K562 (cell line): ENCODE data around the gene MAGIX. TPM values are rescaled to one million over a fixed set of nuclear protein-coding genes. Genes with fewer than 3 reads are reported as not detected.

Source experiments
- CCNT2 ChIP-seq: IDR thresholded peaks from 2 replicates; pipeline ENCODE4 v1.6.1; 2011; ENCODE audit warnings: borderline replicate concordance, low read depth, mild to moderate bottlenecking, moderate library complexity, mixed read lengths, low read length; ENCODE audit not compliant: insufficient read length; ENCODE audit errors: extremely low read depth
- EGR1 ChIP-seq: fragments of 450-650 bp; conservative IDR thresholded peaks from 2 replicates; pipeline ENCODE4 v1.6.1; 2017; ENCODE audit warnings: mild to moderate bottlenecking
- HMGN3 ChIP-seq: IDR thresholded peaks from 2 replicates; pipeline ENCODE4 v1.6.1; 2011; ENCODE audit warnings: borderline replicate concordance, low read depth, mild to moderate bottlenecking, mixed read lengths, low read length; ENCODE audit not compliant: insufficient read length; ENCODE audit errors: extremely low read depth
- HNRNPLL ChIP-seq: fragments of 200-400 bp; formaldehyde crosslinking; IDR thresholded peaks from 2 replicates; pipeline ENCODE4 v1.6.1; 2017; ENCODE audit warnings: low read length, low read depth, mild to moderate bottlenecking; ENCODE audit not compliant: poor library complexity, severe bottlenecking
- JUND ChIP-seq, 2 experiments: IDR thresholded peaks; 2 replicates in 1 of 2; 3 replicates in 1 of 2; pipeline ENCODE4 v1.6.1; 2011; ENCODE audit warnings: borderline replicate concordance in 2 of 2, low read depth in 2 of 2, low read length in 2 of 2, improper control_type of control experiment in 1 of 2, missing biosample characterization in 1 of 2, missing genetic modification characterization in 1 of 2, missing genetic modification reagents in 1 of 2
- MAZ ChIP-seq, 2 experiments: fragments of 450-650 bp in 1 of 2; sonication (generic) in 1 of 2; formaldehyde crosslinking; IDR thresholded peaks in 1 of 2; conservative IDR thresholded peaks in 1 of 2; 2 replicates each; pipeline versions ENCODE4 v1.4.0 to v1.5.0; 2020; ENCODE audit warnings: mild to moderate bottlenecking in 1 of 2, missing genetic modification reagents in 1 of 2
- NR0B1 ChIP-seq: fragments of 450-650 bp; IDR thresholded peaks from one replicate; pipeline ENCODE4 v1.6.1; 2018; ENCODE audit warnings: mild to moderate bottlenecking, moderate library complexity; ENCODE audit not compliant: partially characterized antibody
- NRF1 ChIP-seq, 2 experiments: fragments of 450-650 bp; IDR thresholded peaks in 1 of 2; conservative IDR thresholded peaks in 1 of 2; 2 replicates each; pipeline ENCODE4 v1.6.1; 2014; ENCODE audit warnings: mild to moderate bottlenecking in 2 of 2
- RBBP5 ChIP-seq: fragments of 200-600 bp; sonication (generic); IDR thresholded peaks from 2 replicates; pipeline ENCODE4 v1.6.1; 2012; ENCODE audit warnings: borderline replicate concordance, mild to moderate bottlenecking, low read length, control low read depth, inconsistent platforms; ENCODE audit not compliant: insufficient read depth, poor library complexity, severe bottlenecking
- RBFOX2 ChIP-seq: fragments of 200-400 bp; formaldehyde crosslinking; IDR thresholded peaks from 2 replicates; pipeline ENCODE4 v1.6.1; 2017; ENCODE audit warnings: low read depth, mild to moderate bottlenecking, low read length, moderate library complexity
- SIN3A ChIP-seq, 2 experiments: fragments of 150-350 bp in 1 of 2; IDR thresholded peaks; 2 replicates each; pipeline ENCODE4 v1.6.1; 2011 to 2016; ENCODE audit warnings: borderline replicate concordance in 2 of 2, low read depth in 2 of 2, low read length in 2 of 2, mild to moderate bottlenecking in 2 of 2, moderate library complexity in 2 of 2; ENCODE audit not compliant: control insufficient read depth in 1 of 2
- TBP ChIP-seq: optimal IDR thresholded peaks from 2 replicates; pipeline ENCODE3; 2011; ENCODE audit warnings: low read depth, low read length, improper control_type of control experiment
- polyA plus RNA-seq, 8 experiments: library from polyadenylated mRNA; depleted of rRNA in 4 of 8; stranded (reverse) in 5 of 8; unstranded in 3 of 8; fragments of >200 nt; fragmentation: Nextera tagmentation in 2 of 8; fragmentation: Illumina TruSeq in 1 of 8; extraction: Ambion mirVana in 2 of 8; extraction: Trizol in 1 of 8; gene quantifications; 2 replicates each; pipeline versions ENCODE4 v1.2.1 to v1.2.3, GENCODE V29; 2011 to 2014; ENCODE audit warnings: inconsistent platforms in 1 of 8, missing spikeins in 1 of 8
- total RNA-seq, 7 experiments: library from RNA; depleted of rRNA in 6 of 7; stranded (reverse); fragments of >200 nt in 6 of 7; fragmentation: Illumina TruSeq in 2 of 7; extraction: Trizol in 2 of 7; gene quantifications; 2 replicates each; pipeline versions ENCODE4 v1.2.1 to v1.2.3, GENCODE V29; 2011 to 2021; ENCODE audit warnings: low replicate concordance in 1 of 7
- TF ChIP-seq, protein P1 (sequence below): fragments of 450-650 bp; IDR thresholded peaks from 2 replicates; pipeline ENCODE4 v1.7.1; 2018; ENCODE audit warnings: mild to moderate bottlenecking, low read depth; ENCODE audit not compliant: partially characterized antibody
- TF ChIP-seq, protein P2 (sequence below): sonication (generic); formaldehyde crosslinking; IDR thresholded peaks from 2 replicates; pipeline ENCODE4 v1.8.0; 2022; ENCODE audit warnings: mild to moderate bottlenecking, missing genetic modification reagents

MAGIX gene
- total and polyA plus RNA-seq, 9 of the 15 experiments (the other 6 are each of a cell fraction or from before 2014, with no cell fraction given), result 0.08 to 3.5 (median 0.47) TPM

GRCh38 chrX:49184294-49185281 lies 22.0 kb downstream of the MAGIX start (continued):
- TF ChIP-seq NR0B1, result no peak
- peak; percentile 60 for TF ChIP-seq TBP
- TF ChIP-seq RBFOX2, result peak; percentile 69
- no peak for TF ChIP-seq EGR1
- TF ChIP-seq CCNT2, result peak; percentile 19
- peak; percentile 58 for TF ChIP-seq HNRNPLL
- TF ChIP-seq, protein P1, sequence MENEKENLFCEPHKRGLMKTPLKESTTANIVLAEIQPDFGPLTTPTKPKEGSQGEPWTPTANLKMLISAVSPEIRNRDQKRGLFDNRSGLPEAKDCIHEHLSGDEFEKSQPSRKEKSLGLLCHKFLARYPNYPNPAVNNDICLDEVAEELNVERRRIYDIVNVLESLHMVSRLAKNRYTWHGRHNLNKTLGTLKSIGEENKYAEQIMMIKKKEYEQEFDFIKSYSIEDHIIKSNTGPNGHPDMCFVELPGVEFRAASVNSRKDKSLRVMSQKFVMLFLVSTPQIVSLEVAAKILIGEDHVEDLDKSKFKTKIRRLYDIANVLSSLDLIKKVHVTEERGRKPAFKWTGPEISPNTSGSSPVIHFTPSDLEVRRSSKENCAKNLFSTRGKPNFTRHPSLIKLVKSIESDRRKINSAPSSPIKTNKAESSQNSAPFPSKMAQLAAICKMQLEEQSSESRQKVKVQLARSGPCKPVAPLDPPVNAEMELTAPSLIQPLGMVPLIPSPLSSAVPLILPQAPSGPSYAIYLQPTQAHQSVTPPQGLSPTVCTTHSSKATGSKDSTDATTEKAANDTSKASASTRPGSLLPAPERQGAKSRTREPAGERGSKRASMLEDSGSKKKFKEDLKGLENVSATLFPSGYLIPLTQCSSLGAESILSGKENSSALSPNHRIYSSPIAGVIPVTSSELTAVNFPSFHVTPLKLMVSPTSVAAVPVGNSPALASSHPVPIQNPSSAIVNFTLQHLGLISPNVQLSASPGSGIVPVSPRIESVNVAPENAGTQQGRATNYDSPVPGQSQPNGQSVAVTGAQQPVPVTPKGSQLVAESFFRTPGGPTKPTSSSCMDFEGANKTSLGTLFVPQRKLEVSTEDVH, result no peak
- TF ChIP-seq SIN3A (IDR thresholded peaks at IDR 0.05; ENCODE audit: borderline replicate concordance in 2 of 2, control insufficient read depth in 1 of 2, low read depth in 2 of 2, low read length in 2 of 2), result peak in 1 of 2 experiments; percentile 32; a peak in 1 of 4 replicates
- peak; percentile 29 for TF ChIP-seq RBBP5
- TF ChIP-seq HMGN3, result peak; percentile 67
- TF ChIP-seq, protein P2, sequence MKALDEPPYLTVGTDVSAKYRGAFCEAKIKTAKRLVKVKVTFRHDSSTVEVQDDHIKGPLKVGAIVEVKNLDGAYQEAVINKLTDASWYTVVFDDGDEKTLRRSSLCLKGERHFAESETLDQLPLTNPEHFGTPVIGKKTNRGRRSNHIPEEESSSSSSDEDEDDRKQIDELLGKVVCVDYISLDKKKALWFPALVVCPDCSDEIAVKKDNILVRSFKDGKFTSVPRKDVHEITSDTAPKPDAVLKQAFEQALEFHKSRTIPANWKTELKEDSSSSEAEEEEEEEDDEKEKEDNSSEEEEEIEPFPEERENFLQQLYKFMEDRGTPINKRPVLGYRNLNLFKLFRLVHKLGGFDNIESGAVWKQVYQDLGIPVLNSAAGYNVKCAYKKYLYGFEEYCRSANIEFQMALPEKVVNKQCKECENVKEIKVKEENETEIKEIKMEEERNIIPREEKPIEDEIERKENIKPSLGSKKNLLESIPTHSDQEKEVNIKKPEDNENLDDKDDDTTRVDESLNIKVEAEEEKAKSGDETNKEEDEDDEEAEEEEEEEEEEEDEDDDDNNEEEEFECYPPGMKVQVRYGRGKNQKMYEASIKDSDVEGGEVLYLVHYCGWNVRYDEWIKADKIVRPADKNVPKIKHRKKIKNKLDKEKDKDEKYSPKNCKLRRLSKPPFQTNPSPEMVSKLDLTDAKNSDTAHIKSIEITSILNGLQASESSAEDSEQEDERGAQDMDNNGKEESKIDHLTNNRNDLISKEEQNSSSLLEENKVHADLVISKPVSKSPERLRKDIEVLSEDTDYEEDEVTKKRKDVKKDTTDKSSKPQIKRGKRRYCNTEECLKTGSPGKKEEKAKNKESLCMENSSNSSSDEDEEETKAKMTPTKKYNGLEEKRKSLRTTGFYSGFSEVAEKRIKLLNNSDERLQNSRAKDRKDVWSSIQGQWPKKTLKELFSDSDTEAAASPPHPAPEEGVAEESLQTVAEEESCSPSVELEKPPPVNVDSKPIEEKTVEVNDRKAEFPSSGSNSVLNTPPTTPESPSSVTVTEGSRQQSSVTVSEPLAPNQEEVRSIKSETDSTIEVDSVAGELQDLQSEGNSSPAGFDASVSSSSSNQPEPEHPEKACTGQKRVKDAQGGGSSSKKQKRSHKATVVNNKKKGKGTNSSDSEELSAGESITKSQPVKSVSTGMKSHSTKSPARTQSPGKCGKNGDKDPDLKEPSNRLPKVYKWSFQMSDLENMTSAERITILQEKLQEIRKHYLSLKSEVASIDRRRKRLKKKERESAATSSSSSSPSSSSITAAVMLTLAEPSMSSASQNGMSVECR (CRISPR knock-in tag), result no peak
- TF ChIP-seq NRF1 (conservative IDR thresholded peaks at IDR 0.05 in 1 of 2, IDR thresholded peaks at IDR 0.05 in 1 of 2), result peak; percentile 57 to 63
- peak; percentile 50; the same call in 1 of the 2 replicates for TF ChIP-seq JUND (IDR thresholded peaks at IDR 0.05; ENCODE audit: borderline replicate concordance, low read depth, low read length)
- peak; percentile 17; the same call in 1 of the 3 replicates for TF ChIP-seq JUND (tag; IDR thresholded peaks at IDR 0.05; ENCODE audit: borderline replicate concordance, low read depth, low read length)
- peak in 1 of 2 experiments; percentile 46; a peak in 1 of 4 replicates for TF ChIP-seq MAZ (CRISPR knock-in tag; conservative IDR thresholded peaks at IDR 0.05 in 1 of 2, IDR thresholded peaks at IDR 0.05 in 1 of 2)
